ENCODE measurements around the gene ZEB2.

Gene ZEB2

GRCh38 chr2:144468823-144469595 lies 50.9 kb downstream of the ZEB2 start:
- DNase-seq, result no peak

GRCh38 chr2:144467502-144468137 lies 52.3 kb downstream of the ZEB2 start:
- DNase-seq, result no peak

- DNase-seq, result no peak
These were observed 53.3 kb downstream of the ZEB2 start for GRCh38 chr2:144466637-144467036.

GRCh38 chr2:144465749-144466148 lies 54.2 kb downstream of the ZEB2 start:
- no peak for DNase-seq

GRCh38 chr2:144464730-144465129 lies 55.2 kb downstream of the ZEB2 start:
- DNase-seq, result peak; percentile 37

- DNase-seq, result no peak
These were observed 56.7 kb downstream of the ZEB2 start for GRCh38 chr2:144463266-144463665.

- peak; percentile 28 for DNase-seq
These were observed 57.7 kb downstream of the ZEB2 start for GRCh38 chr2:144462266-144462665.

GRCh38 chr2:144461308-144461766 lies 58.6 kb downstream of the ZEB2 start:
- no peak for DNase-seq

- no peak for DNase-seq
These were observed 59.1 kb downstream of the ZEB2 start for GRCh38 chr2:144460727-144461307.

GRCh38 chr2:144459937-144460336 lies 60.0 kb downstream of the ZEB2 start:
- DNase-seq, result no peak

GRCh38 chr2:144459286-144459685 lies 60.6 kb downstream of the ZEB2 start:
- no peak for DNase-seq

GRCh38 chr2:144458541-144458940 lies 61.4 kb downstream of the ZEB2 start:
- no peak for DNase-seq

GRCh38 chr2:144456680-144457079 lies 63.2 kb downstream of the ZEB2 start:
- DNase-seq, result no peak

- no peak for DNase-seq
These were observed 63.9 kb downstream of the ZEB2 start for GRCh38 chr2:144455987-144456386.

GRCh38 chr2:144454466-144455287 lies 65.2 kb downstream of the ZEB2 start:
- no peak for DNase-seq

- DNase-seq, result no peak
These were observed 66.3 kb downstream of the ZEB2 start for GRCh38 chr2:144453486-144454158.

- no peak for DNase-seq
These were observed 67.0 kb downstream of the ZEB2 start for GRCh38 chr2:144452989-144453336.

- no peak for DNase-seq
These were observed 67.5 kb downstream of the ZEB2 start for GRCh38 chr2:144452169-144452988.

- DNase-seq, result no peak
These were observed 68.5 kb downstream of the ZEB2 start for GRCh38 chr2:144451443-144451842.

GRCh38 chr2:144449028-144449406 lies 70.9 kb downstream of the ZEB2 start:
- no peak for DNase-seq

- DNase-seq, result no peak
These were observed 71.4 kb downstream of the ZEB2 start for GRCh38 chr2:144448389-144449027.

Data from DMS79 (cell line).